GM12878 (cell line): ENCODE measurements around the gene ADIPOR1. TPM values are rescaled to one million over a fixed set of nuclear protein-coding genes. Genes with fewer than 3 reads are reported as not detected.

ENCODE experiments used
- CBX5 ChIP-seq: sonication (generic); IDR thresholded peaks from 2 replicates; pipeline ENCODE4 v1.6.1; 2016; ENCODE audit warnings: low read depth, moderate library complexity, mild to moderate bottlenecking, inconsistent platforms
- JUND ChIP-seq: IDR thresholded peaks from 2 replicates; pipeline ENCODE4 v1.6.1; 2012; ENCODE audit warnings: low read depth, mild to moderate bottlenecking, low read length, improper control_type of control experiment, moderate library complexity
- KDM1A ChIP-seq: fragments of 200-600 bp; sonication (generic); IDR thresholded peaks from 2 replicates; pipeline ENCODE4 v1.6.1; 2016; ENCODE audit warnings: borderline replicate concordance
- NR2C2 ChIP-seq: IDR thresholded peaks from 2 replicates; pipeline ENCODE4 v1.6.1; 2011; ENCODE audit warnings: borderline replicate concordance, low read depth; ENCODE audit not compliant: control insufficient read depth, insufficient read length
- PAX8 ChIP-seq: fragments of 450-650 bp; IDR thresholded peaks from 2 replicates; pipeline ENCODE4 v1.6.1; 2017; ENCODE audit warnings: mild to moderate bottlenecking, moderate library complexity
- RB1 ChIP-seq: fragments of 450-650 bp; formaldehyde crosslinking; IDR thresholded peaks from 2 replicates; pipeline ENCODE4 v1.6.1; 2017; ENCODE audit warnings: mild to moderate bottlenecking, borderline replicate concordance
- USF1 ChIP-seq: IDR thresholded peaks from 2 replicates; pipeline ENCODE4 v1.6.1; 2011; ENCODE audit warnings: borderline replicate concordance, low read depth, mild to moderate bottlenecking, moderate library complexity, mixed read lengths, low read length; ENCODE audit not compliant: insufficient read depth; ENCODE audit errors: extremely low read length
- ZNF274 ChIP-seq: IDR thresholded peaks from one replicate; pipeline ENCODE4 v1.8.0; 2011; ENCODE audit not compliant: insufficient read length, insufficient read depth
- polyA plus RNA-seq, 11 experiments: library from polyadenylated mRNA; depleted of rRNA in 4 of 11; unstranded in 6 of 11; stranded (reverse) in 5 of 11; fragments of >200 nt; fragmentation: Nextera tagmentation in 4 of 11; fragmentation: Illumina TruSeq in 1 of 11; extraction: Ambion mirVana in 4 of 11; extraction: Trizol in 1 of 11; gene quantifications; 1 replicate in 1 of 11; 2 replicates in 10 of 11; pipeline versions ENCODE4 v1.2.1 to v1.2.3, GENCODE V29; 2011 to 2016; ENCODE audit warnings: inconsistent platforms in 2 of 11, missing spikeins in 2 of 11, low read depth in 1 of 11
- total RNA-seq, 4 experiments: library from RNA; depleted of rRNA in 3 of 4; stranded (reverse); fragments of >200 nt in 3 of 4; fragmentation: Illumina TruSeq in 1 of 4; extraction: Trizol in 1 of 4; gene quantifications; 2 replicates each; pipeline versions ENCODE4 v1.2.1 to v1.2.3, GENCODE V29; 2013 to 2021
- TF ChIP-seq, protein P1 (sequence below): fragments of 450-650 bp; IDR thresholded peaks from 2 replicates; pipeline ENCODE4 v1.6.1; 2018; ENCODE audit warnings: borderline replicate concordance, mild to moderate bottlenecking; ENCODE audit not compliant: partially characterized antibody
- TF ChIP-seq, protein P2 (sequence below): fragments of 450-650 bp; IDR thresholded peaks from 2 replicates; pipeline ENCODE4 v1.6.1; 2016; ENCODE audit warnings: mild to moderate bottlenecking

Gene ADIPOR1
- total and polyA plus RNA-seq, 10 of the 15 experiments (the other 5 are each of a cell fraction or from before 2014, with no cell fraction given): 18.4 to 122 (median 65.6) TPM

DNA sequence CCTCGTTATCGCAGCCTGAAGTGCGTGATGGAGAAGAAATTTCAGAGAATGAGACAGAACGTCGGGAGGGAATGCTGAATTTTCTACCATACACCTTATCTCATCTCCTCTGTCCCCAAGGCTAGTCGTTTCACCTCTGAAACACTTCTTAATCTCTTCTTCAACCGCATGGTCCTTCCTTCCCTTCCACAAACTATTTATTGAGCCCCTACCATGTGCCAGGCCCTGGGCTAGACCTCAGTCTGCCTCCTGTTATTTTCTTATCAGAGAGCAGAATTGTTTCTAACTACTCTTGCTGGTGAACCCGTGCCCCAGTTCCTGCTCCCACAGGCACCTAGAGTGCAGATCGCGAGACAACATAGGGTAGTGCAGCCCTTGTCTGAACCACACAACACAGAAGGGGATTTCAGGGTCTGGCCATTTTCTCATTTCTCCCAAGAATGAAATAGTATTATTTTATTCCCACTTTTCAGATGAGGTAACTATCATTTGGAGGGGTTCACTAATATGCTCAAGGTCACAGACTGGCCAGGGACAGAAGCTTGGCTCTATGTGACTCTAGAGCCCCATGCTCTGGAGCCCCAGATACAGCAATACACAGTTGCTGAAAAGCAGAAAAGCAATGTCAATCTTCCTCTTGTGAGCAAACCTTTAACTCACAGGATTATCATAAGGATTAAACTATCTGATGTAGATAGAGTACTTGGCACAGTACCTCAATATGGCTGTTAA is 598 bp upstream of the ADIPOR1 start (continued):
- TF ChIP-seq, protein P1, sequence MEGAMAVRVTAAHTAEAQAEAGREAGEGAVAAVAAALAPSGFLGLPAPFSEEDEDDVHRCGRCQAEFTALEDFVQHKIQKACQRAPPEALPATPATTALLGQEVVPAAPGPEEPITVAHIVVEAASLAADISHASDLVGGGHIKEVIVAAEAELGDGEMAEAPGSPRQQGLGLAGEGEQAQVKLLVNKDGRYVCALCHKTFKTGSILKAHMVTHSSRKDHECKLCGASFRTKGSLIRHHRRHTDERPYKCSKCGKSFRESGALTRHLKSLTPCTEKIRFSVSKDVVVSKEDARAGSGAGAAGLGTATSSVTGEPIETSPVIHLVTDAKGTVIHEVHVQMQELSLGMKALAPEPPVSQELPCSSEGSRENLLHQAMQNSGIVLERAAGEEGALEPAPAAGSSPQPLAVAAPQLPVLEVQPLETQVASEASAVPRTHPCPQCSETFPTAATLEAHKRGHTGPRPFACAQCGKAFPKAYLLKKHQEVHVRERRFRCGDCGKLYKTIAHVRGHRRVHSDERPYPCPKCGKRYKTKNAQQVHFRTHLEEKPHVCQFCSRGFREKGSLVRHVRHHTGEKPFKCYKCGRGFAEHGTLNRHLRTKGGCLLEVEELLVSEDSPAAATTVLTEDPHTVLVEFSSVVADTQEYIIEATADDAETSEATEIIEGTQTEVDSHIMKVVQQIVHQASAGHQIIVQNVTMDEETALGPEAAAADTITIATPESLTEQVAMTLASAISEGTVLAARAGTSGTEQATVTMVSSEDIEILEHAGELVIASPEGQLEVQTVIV: no peak
- TF ChIP-seq, protein P2, sequence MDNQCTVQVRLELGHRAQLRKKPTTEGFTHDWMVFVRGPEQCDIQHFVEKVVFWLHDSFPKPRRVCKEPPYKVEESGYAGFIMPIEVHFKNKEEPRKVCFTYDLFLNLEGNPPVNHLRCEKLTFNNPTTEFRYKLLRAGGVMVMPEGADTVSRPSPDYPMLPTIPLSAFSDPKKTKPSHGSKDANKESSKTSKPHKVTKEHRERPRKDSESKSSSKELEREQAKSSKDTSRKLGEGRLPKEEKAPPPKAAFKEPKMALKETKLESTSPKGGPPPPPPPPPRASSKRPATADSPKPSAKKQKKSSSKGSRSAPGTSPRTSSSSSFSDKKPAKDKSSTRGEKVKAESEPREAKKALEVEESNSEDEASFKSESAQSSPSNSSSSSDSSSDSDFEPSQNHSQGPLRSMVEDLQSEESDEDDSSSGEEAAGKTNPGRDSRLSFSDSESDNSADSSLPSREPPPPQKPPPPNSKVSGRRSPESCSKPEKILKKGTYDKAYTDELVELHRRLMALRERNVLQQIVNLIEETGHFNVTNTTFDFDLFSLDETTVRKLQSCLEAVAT: no peak
- TF ChIP-seq CBX5 (no peak), USF1 (no peak), NR2C2 (no peak), RB1 (no peak), JUND (no peak), KDM1A (no peak), ZNF274 (no peak), PAX8 (no peak)
